GM10847 (cell line): ENCODE measurements around the gene NOTCH1.

Source experiments
- POLR2A ChIP-seq: IDR thresholded peaks from 2 replicates; pipeline ENCODE4 v1.6.1; 2011; ENCODE audit not compliant: insufficient read length; ENCODE audit errors: extremely low read depth

The NOTCH1 gene

GRCh38 chr9:136497916-136498695 lies 47.7 kb downstream of the NOTCH1 start:
- TF ChIP-seq POLR2A = no peak

DNA sequence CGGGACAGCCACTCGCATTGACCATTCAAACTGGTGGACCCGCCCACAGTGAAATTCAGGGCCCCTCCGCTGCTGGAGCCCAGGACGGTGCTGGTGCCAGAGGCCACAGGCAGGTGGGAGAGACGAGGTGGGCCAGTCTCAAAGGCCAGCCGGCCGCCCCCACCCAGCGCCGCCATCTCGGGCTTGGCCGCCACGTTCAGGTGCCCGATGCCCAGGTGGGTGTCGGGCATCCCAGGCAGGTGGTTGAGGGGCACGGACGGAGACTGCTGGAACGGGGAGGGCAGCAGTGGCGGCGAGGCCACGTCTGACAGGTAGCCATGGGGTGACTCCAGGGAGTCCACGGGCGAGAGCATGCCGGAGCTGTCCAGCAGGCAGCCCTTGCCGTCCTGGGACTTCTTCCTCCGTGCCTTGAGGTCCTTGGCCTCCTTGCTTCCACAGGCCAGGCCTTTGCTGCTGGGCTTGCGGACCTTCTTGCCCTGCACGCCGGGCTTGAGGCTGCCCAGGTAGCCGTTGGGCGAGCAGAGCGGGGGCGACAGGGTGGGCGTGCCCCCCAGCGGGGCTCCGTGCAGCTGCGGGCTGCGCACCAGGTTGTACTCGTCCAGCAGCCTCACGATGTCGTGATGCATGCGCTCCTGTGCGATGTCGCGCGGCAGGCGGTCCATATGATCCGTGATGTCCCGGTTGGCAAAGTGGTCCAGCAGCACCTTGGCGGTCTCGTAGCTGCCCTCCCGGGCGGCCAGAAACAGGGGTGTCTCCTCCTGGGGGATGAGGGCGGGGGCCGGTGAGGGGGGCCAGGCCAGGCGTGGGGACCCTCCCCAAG lies 48.8 kb downstream of the NOTCH1 start:
- no peak for TF ChIP-seq POLR2A

DNA sequence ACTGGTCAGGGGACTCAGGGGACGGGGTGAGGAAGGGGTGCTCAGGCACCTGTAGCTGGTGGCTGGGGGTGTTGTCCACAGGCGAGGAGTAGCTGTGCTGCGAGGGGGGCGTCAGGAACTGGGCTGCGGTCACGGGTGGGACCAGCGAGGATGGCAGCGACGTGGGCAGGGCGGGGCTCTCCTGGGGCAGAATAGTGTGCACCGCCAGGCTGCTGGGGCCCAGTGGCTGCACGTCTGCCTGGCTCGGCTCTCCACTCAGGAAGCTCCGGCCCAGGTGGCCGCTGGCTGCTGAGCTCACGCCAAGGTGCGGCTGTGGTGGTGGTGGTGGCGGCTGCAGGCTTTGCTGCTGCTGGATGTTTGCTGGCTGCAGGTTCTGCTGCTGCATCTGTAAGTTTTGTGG lies 49.7 kb downstream of the NOTCH1 start:
- TF ChIP-seq POLR2A = no peak

DNA sequence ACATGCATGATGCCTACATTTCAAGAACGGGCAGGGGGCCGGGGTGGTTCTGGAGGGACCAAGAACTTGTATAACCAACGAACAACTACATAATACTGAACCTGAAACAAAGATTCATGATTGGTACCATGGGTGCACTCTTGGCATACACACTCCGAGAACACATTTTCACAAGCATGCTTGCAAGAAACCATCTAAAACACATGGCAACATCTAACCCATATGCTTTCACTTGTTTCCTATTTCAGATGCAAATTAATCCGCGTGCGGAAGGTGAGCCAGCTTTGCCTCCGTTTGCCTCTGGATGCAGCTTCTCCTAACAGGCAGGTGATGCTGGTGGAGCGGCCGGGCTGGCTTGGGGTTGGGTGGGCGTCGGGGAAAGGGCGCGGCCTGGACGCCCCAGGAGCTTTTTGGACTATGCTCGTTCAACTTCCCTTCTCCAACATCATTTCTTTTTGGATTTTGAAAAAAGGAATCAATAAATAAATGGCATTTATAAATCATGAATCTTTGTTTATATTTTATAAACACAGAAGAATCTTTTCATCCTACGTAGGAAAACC lies 50.5 kb downstream of the NOTCH1 start:
- TF ChIP-seq POLR2A = no peak

- TF ChIP-seq POLR2A = no peak
These were observed 51.2 kb downstream of the NOTCH1 start for GRCh38 chr9:136494531-136495215.

DNA sequence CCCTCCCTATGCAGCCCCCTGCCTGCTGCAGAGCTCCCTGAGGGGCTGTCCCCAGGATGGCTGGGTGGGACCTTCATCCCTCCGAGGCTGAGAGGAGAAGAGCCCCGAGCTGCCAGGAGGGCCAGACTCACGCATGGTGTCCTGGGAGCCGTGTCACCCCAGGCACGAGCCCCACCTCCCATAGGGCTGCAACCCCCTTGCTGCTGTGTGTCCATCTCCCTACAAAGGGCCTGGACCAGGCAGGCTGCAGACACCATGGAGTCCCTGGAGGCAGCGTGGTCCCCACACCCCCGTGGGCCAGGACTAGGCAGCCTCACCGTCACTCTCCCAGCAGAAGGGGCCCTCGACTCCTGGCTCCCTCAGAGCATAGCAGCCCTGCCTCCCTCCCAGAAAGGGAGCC lies 51.8 kb downstream of the NOTCH1 start:
- no peak for TF ChIP-seq POLR2A

DNA sequence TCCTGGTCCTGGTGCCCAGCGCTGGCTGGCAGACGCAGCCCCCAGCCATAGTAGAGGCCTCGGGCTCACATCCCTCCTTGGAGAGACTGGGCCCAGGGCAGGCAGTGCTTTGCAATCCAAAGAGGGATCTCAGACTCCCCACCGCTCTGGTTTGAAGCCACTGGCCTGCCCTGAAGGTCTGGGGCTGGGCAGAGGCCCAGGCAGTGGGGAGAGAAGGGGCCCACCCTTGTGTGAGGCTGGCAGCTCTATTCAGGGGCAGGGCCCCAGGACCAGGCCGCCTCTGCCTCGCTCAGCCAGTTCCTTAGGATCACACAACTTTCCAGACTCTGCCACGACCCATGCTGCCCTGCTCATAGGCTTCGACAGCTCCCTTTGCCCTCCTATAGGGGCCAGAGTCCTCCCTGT lies 52.3 kb downstream of the NOTCH1 start:
- TF ChIP-seq POLR2A = no peak

DNA sequence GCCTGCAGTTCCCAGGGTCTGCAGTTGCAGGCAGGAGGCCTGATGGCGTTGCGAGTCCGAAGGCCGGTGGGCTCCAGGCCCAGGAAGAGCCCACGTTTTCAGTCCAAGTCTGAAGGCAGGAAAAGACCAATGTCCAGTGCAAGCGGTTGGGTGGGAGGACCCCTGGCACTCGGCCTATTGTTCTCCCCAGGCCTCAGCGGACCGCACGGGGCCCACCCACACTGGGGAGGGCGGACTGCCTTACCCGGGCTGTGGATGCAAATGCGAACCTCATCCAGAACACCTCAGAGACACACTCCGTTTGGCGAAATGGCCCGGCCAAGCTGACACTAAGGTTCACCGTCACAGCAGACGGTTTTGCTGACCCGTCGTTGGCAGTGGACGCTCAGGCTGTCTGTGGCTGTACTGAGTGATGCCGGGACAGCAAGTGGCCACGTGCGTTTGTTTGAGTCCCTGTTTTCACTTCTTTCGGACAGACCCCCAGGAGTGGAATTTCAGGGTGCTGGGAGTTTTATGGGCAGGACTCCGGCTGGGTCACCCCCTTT lies 52.8 kb downstream of the NOTCH1 start:
- TF ChIP-seq POLR2A = no peak

GRCh38 chr9:136489731-136490130 lies 56.1 kb downstream of the NOTCH1 start:
- no peak for TF ChIP-seq POLR2A

DNA sequence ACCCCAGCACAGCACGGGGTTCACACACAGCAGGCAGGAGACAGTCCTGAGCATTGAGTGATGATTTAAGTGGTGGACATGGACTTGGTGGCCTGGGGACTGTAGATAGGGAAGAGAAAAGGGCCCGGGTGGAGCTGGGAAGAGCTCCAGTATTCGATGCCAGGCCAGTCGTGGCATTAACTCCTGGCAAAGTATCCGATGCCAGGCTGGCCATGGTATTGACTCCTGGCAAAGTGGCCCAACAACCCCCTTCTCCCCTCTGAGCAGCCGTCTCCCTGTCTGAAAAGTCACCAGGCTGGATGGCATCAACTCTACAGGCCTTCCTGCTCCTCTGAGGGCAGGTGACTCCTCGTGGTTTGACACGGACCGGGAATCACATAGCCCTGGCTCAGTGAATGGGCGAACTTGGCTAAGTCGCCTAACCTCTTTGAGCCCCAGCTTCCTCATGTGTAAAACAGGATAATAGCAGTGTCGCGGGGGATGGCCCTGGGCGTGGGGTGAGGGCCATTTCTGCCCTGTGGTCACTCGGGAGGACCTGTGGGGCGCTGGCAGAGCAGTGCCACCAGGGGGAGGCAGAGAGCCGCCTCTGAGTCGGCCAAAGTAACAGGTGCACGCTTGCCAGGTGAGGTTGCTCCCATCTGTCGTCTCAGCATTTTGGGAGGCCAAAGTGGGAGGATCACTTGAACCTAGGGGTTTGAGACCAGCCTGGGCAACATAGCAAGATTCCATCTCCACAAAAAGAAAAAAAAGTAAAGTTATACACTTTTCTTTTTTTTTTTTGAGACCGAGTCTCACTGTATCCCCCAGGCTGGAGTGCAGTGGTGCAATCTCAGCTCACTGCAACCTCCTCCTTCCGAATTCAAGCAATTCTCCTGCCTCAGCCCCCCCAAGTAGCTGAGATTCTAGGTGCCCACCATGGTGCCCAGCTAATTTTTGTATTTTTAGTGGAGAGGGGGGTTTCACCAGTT lies 57.3 kb downstream of the NOTCH1 start:
- TF ChIP-seq POLR2A = no peak

DNA sequence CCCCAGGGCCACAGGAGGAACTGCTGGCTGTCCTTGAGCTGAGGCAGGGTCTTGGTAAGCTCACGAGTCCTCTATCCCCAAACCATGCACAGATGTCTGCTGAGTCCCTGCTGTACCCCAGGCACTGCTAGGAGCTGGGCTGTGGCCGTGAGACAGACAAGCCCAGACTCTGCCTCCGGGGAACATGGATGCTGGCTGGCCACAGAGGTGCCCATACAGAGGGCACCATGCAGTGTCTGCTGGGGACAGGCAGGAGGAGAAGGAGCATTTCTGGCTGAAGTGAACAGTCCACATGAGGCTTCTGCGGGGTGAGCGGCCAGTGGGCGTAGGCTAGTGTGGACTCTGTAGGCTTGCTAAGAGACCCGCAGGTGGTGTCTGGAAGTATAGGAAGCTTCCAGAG lies 58.2 kb downstream of the NOTCH1 start:
- TF ChIP-seq POLR2A = no peak

GRCh38 chr9:136486823-136487620 lies 58.8 kb downstream of the NOTCH1 start:
- no peak for TF ChIP-seq POLR2A

- no peak for TF ChIP-seq POLR2A
These were observed 59.7 kb downstream of the NOTCH1 start for GRCh38 chr9:136486131-136486530.
